GM12878 (cell line): ENCODE results near the gene FHL5. TPM values are rescaled to one million over a fixed set of nuclear protein-coding genes. Genes with fewer than 3 reads are reported as not detected.

Source experiments
- ATAC-seq: fragments of 200-7000 bp; cut with Tn5 transposase; 3 replicates; pipeline ENCODE4 v1.9.1; 2020; ENCODE audit warnings: mild to moderate bottlenecking, moderate library complexity
- BruUV-seq: library from RNA; stranded (reverse); fragments of 400-500 nt; replicated peaks from 2 replicates; lab custom pipeline; 2021; lab: Mats Ljungman, UMichigan
- CTCF ChIA-PET: fragments of 300-600 bp; sonication (Branson Sonifier 250); formaldehyde crosslinking; extraction: SDS; loops from one replicate; lab custom pipeline; 2021; ENCODE audit warnings: inconsistent platforms; lab: Yijun Ruan, JAX
- POLR2A ChIA-PET: fragments of 350-600 bp; formaldehyde crosslinking; extraction: SDS; loops from one replicate; lab custom pipeline; 2021; ENCODE audit warnings: inconsistent platforms; lab: Charles Lee
- RAD21 ChIA-PET: fragments of 300-600 bp; sonication (Branson Sonifier 250); formaldehyde crosslinking; loops from one replicate; lab custom pipeline; 2023; ENCODE audit warnings: antibody characterized with exemption; ENCODE audit not compliant: unreplicated experiment; lab: Charles Lee
- SMC1A ChIA-PET: fragments of 300-600 bp; sonication (Branson Sonifier 250); formaldehyde crosslinking; loops from one replicate; lab custom pipeline; 2023; ENCODE audit not compliant: unreplicated experiment, uncharacterized antibody; lab: Charles Lee
- DNase-seq: peaks from one replicate; pipeline ENCODE4 v3.0.0-alpha.2; 2011; ENCODE audit warnings: low read depth, low spot score
- FAIRE-seq: peaks from 3 replicates; lab custom pipeline; 2011; peaks lifted over from hg19 to GRCh38; lab: Jason Lieb, UNC
- H2AFZ ChIP-seq: 2 replicates; pipeline ENCODE4 v1.6.0; 2011; ENCODE audit warnings: low read depth, low read length, control low read depth; ENCODE audit not compliant: control insufficient read depth
- H3K27ac ChIP-seq: 2 replicates; pipeline ENCODE4 v1.5.1; 2011; ENCODE audit warnings: control low read depth; ENCODE audit not compliant: control insufficient read depth, insufficient read depth
- H3K27me3 ChIP-seq, 2 experiments: replicated peaks in 1 of 2; 2 replicates each; pipeline versions ENCODE4 v1.6.0 to v1.6.1; 2011; ENCODE audit warnings: low read length in 1 of 2; ENCODE audit not compliant: control insufficient read depth in 2 of 2, insufficient read depth in 2 of 2
- H3K36me3 ChIP-seq, 2 experiments: 2 replicates each; pipeline ENCODE4 v1.5.1; 2011; ENCODE audit warnings: low read length in 1 of 2; ENCODE audit not compliant: control insufficient read depth in 2 of 2, insufficient read depth in 2 of 2
- H3K4me1 ChIP-seq: 2 replicates; pipeline ENCODE4 v1.6.1; 2011; ENCODE audit warnings: mild to moderate bottlenecking, low read length, moderate library complexity, mixed read lengths; ENCODE audit not compliant: control insufficient read depth, insufficient read depth
- H3K4me2 ChIP-seq: 2 replicates; pipeline ENCODE4 v1.6.0; 2011; ENCODE audit warnings: control low read depth; ENCODE audit not compliant: control insufficient read depth, insufficient read depth
- H3K4me3 ChIP-seq: fragments of 200-600 bp; sonication (generic); 2 replicates; pipeline ENCODE4 v1.5.1; 2016
- H3K79me2 ChIP-seq: 2 replicates; pipeline ENCODE4 v1.6.0; 2011; ENCODE audit warnings: low read length; ENCODE audit not compliant: control insufficient read depth, insufficient read depth
- H3K9ac ChIP-seq: 2 replicates; pipeline ENCODE4 v1.8.0; 2011; ENCODE audit warnings: low read length, control low read depth, mixed read lengths; ENCODE audit not compliant: control insufficient read depth, insufficient read depth
- H3K9me3 ChIP-seq: replicated peaks from 3 replicates; pipeline ENCODE4 v1.5.1; 2011; ENCODE audit warnings: mild to moderate bottlenecking, low read length; ENCODE audit not compliant: control insufficient read depth, insufficient read depth
- H4K20me1 ChIP-seq: 2 replicates; pipeline ENCODE4 v1.6.0; 2011; ENCODE audit not compliant: control insufficient read depth, insufficient read depth
- BMI1 ChIP-seq: fragments of 450-650 bp; IDR thresholded peaks from 2 replicates; pipeline ENCODE4 v1.6.1; 2016; ENCODE audit warnings: mild to moderate bottlenecking, moderate library complexity, borderline replicate concordance
- CTCF ChIP-seq, 3 experiments: IDR thresholded peaks in 2 of 3; conservative IDR thresholded peaks in 1 of 3; 2 replicates each; pipeline ENCODE4 v1.5.1; 2011; ENCODE audit warnings: low read depth in 3 of 3, low read length in 3 of 3, mild to moderate bottlenecking in 3 of 3, control low read depth in 2 of 3, moderate library complexity in 2 of 3, inconsistent platforms in 1 of 3, mixed read lengths in 1 of 3; ENCODE audit not compliant: control insufficient read depth in 2 of 3, insufficient read depth in 1 of 3; ENCODE audit errors: extremely low read depth in 1 of 3
- IRF5 ChIP-seq: fragments of 450-650 bp; IDR thresholded peaks from 2 replicates; pipeline ENCODE4 v1.6.1; 2017; ENCODE audit warnings: borderline replicate concordance
- MEF2A ChIP-seq: IDR thresholded peaks from 2 replicates; pipeline ENCODE4 v1.6.1; 2011; ENCODE audit warnings: low read depth, mild to moderate bottlenecking, low read length, moderate library complexity; ENCODE audit not compliant: insufficient read depth
- POU2F2 ChIP-seq: IDR thresholded peaks from 3 replicates; pipeline ENCODE4 v1.6.1; 2011; ENCODE audit warnings: low read depth, mild to moderate bottlenecking, low read length, borderline replicate concordance
- RAD21 ChIP-seq: IDR thresholded peaks from 2 replicates; pipeline ENCODE4 v1.6.1; 2011; ENCODE audit warnings: mild to moderate bottlenecking, low read depth, low read length, moderate library complexity; ENCODE audit not compliant: insufficient read depth
- SMC3 ChIP-seq: IDR thresholded peaks from 2 replicates; pipeline ENCODE4 v1.6.1; 2011; ENCODE audit warnings: low read length, improper control_type of control experiment, borderline replicate concordance
- SRF ChIP-seq, 2 experiments: IDR thresholded peaks; 2 replicates each; pipeline ENCODE4 v1.6.1; 2011; ENCODE audit warnings: low read depth in 2 of 2, low read length in 2 of 2, mild to moderate bottlenecking in 1 of 2, moderate library complexity in 1 of 2
- ZNF24 ChIP-seq: fragments of 450-650 bp; IDR thresholded peaks from 2 replicates; pipeline ENCODE4 v1.6.1; 2017; ENCODE audit warnings: antibody characterized with exemption, mild to moderate bottlenecking
- ZNF384 ChIP-seq: IDR thresholded peaks from 2 replicates; pipeline ENCODE4 v1.6.1; 2012; ENCODE audit warnings: low read depth, mild to moderate bottlenecking, low read length, improper control_type of control experiment, borderline replicate concordance
- ZNF592 ChIP-seq: fragments of 450-650 bp; IDR thresholded peaks from 2 replicates; pipeline ENCODE4 v1.6.1; 2017; ENCODE audit warnings: mild to moderate bottlenecking, moderate library complexity
- WGBS: methylation state at CpG from one replicate; pipeline ENCODE4 v1.1.6; 2016; ENCODE audit warnings: low lambda C conversion rate; ENCODE audit not compliant: insufficient replicate concordance, insufficient coverage; ENCODE audit errors: missing lambda C conversion rate; 5-methylcytosine and 5-hydroxymethylcytosine counted together
- in situ Hi-C: fragments of 300-500 bp; cut with MboI; formaldehyde crosslinking; loops from 9 replicates; pipeline ENCODE4 v1.14.3; 2018; ENCODE audit warnings: mixed read lengths
- intact Hi-C: fragments of 100-400 bp; cut with micrococcal nuclease; formaldehyde crosslinking; loops from one replicate; pipeline ENCODE4 v1.14.2; 2022; ENCODE audit not compliant: unreplicated experiment
- polyA plus RNA-seq, 11 experiments: library from polyadenylated mRNA; depleted of rRNA in 4 of 11; unstranded in 6 of 11; stranded (reverse) in 5 of 11; fragments of >200 nt; fragmentation: Nextera tagmentation in 4 of 11; fragmentation: Illumina TruSeq in 1 of 11; extraction: Ambion mirVana in 4 of 11; extraction: Trizol in 1 of 11; gene quantifications; 1 replicate in 1 of 11; 2 replicates in 10 of 11; pipeline versions ENCODE4 v1.2.1 to v1.2.3, GENCODE V29; 2011 to 2016; ENCODE audit warnings: inconsistent platforms in 2 of 11, missing spikeins in 2 of 11, low read depth in 1 of 11
- total RNA-seq, 4 experiments: library from RNA; depleted of rRNA in 3 of 4; stranded (reverse); fragments of >200 nt in 3 of 4; fragmentation: Illumina TruSeq in 1 of 4; extraction: Trizol in 1 of 4; gene quantifications; 2 replicates each; pipeline versions ENCODE4 v1.2.1 to v1.2.3, GENCODE V29; 2013 to 2021

Gene FHL5
- total and polyA plus RNA-seq, 10 of the 15 experiments (the other 5 are each of a cell fraction or from before 2014, with no cell fraction given), result 0.16 TPM; not detected in 9

- Histone ChIP-seq H3K27ac (no peak overlapping the region), H3K4me3 (no peak overlapping the region), H2AFZ (peak overlapping the region; percentile 18; the same call in 1 of the 2 replicates), H3K27me3 (no peaks in the 10 kb centered on the region), H4K20me1 (no peaks in the 10 kb centered on the region), H3K4me2 (no peak overlapping the region), H3K9me3 (no peaks in the 10 kb centered on the region), H3K79me2 (no peaks in the 10 kb centered on the region), H3K9ac (no peak overlapping the region), H3K4me1 (peaks cover 3% of the 10 kb centered on the region), H3K36me3 (no peaks in the 10 kb centered on the region)
- ChIA-PET RAD21 (interaction anchor here (0.6 to 6.8 kb wide), 26 partner anchors 11 to 431 kb away, joined by 3 to 64 read pairs (median 4); partner anchors contain the start of gene NDUFAF4), CTCF (interaction anchor here (0.6 to 3.5 kb wide), 42 partner anchors 11 to 559 kb away, joined by 3 to 43 read pairs (median 4); partner anchors contain the start of gene NDUFAF4), SMC1A (interaction anchor here (0.6 to 7.1 kb wide), 35 partner anchors 11 to 451 kb away, joined by 3 to 86 read pairs (median 3); partner anchors contain the start of gene NDUFAF4), POLR2A (no interaction called here)
- FAIRE-seq (peak; percentile 23), DNase-seq (peak; percentile 49), ATAC-seq (peak; percentile 93)
- intact Hi-C loops (loop anchor here (1.0 to 5.0 kb wide), 5 partner anchors 85 to 432 kb away; partner anchors contain the start of genes GPR63 and NDUFAF4), in situ Hi-C loops (loop anchor here (5.0 kb wide), 2 partner anchors 270 to 430 kb away; partner anchors contain the start of gene NDUFAF4)
- BruUV-seq, result no TSS peak
- 3% methylated on average over 2 of the region's 2 CpGs for WGBS
- TF ChIP-seq IRF5, result no peak
- TF ChIP-seq ZNF24, result no peak
- TF ChIP-seq POU2F2, result peak; percentile 91; the same call in 2 of the 3 replicates
- TF ChIP-seq BMI1, result no peak
- peak; percentile 97 for TF ChIP-seq ZNF384
- TF ChIP-seq MEF2A, result 0 out of 2 replicates have a peak, but pooled peaks have one; percentile 24
- peak; percentile 80 for TF ChIP-seq RAD21
- TF ChIP-seq SMC3, result peak; percentile 79; the same call in 1 of the 2 replicates
- peak; percentile 48; the same call in 1 of the 2 replicates for TF ChIP-seq ZNF592
- no peak for TF ChIP-seq SRF (IDR thresholded peaks at IDR 0.05; ENCODE audit: low read depth in 2 of 2, low read length in 2 of 2)
- TF ChIP-seq CTCF (IDR thresholded peaks at IDR 0.05 in 2 of 3, conservative IDR thresholded peaks at IDR 0.05 in 1 of 3; ENCODE audit: control insufficient read depth in 2 of 3, extremely low read depth in 1 of 3, insufficient read depth in 1 of 3, low read depth in 3 of 3, low read length in 3 of 3), result peak in 2 of 3 experiments; percentile 42 to 64; a peak in 5 of 6 replicates
These were observed 63.9 kb downstream of the FHL5 start for GRCh38 chr6:96626759-96627364.
